Measurements from ENCODE around the gene SERBP1. TPM values are rescaled to one million over a fixed set of nuclear protein-coding genes. Genes with fewer than 3 reads are reported as not detected.
"Not testable (repeated sequence)": the region's sequence is repeated elsewhere in the genome, so short reads cannot be mapped to it uniquely, and the experiment has no call there.

Gene SERBP1
- total RNA-seq, 1 donor from 2014 or later = 265 TPM

DNA sequence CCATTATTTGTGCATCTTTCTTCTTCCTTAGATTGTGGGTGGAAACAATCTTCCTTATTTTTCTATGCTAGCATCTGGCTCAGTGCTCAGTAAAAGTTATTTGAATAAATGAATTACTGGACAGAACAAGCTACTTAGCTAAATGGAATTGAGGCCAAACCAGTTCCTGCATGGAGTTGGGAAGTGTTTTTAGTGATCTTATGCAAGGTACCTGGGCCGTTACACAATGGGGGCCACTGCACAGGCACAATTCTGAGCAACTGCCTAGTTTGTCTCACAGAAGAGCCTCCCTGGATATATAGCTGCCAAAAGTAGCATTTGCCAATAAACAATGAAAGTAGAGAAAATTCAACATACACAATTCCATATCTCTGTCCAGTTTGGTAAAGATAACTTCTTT, 27.0 kb upstream of the SERBP1 start:
- Mint-ChIP-seq H3K4me1 (ENCODE audit: low read depth) (peaks cover under 1% of the 10 kb centered on the region), H3K4me3 (ENCODE audit: low read depth) (no peak overlapping the region), H3K27ac (no peak overlapping the region), H3K36me3 (ENCODE audit: insufficient read depth) (no peaks in the 10 kb centered on the region), H3K9me3 (ENCODE audit: low read depth) (no peaks in the 10 kb centered on the region), H3K27me3 (no peaks in the 10 kb centered on the region)
- DNase-seq (ENCODE audit: low spot score, unreplicated experiment) = no peak
- TF ChIP-seq, protein P1, sequence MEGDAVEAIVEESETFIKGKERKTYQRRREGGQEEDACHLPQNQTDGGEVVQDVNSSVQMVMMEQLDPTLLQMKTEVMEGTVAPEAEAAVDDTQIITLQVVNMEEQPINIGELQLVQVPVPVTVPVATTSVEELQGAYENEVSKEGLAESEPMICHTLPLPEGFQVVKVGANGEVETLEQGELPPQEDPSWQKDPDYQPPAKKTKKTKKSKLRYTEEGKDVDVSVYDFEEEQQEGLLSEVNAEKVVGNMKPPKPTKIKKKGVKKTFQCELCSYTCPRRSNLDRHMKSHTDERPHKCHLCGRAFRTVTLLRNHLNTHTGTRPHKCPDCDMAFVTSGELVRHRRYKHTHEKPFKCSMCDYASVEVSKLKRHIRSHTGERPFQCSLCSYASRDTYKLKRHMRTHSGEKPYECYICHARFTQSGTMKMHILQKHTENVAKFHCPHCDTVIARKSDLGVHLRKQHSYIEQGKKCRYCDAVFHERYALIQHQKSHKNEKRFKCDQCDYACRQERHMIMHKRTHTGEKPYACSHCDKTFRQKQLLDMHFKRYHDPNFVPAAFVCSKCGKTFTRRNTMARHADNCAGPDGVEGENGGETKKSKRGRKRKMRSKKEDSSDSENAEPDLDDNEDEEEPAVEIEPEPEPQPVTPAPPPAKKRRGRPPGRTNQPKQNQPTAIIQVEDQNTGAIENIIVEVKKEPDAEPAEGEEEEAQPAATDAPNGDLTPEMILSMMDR (IDR thresholded peaks at IDR 0.05; ENCODE audit: unreplicated experiment) = no peak

DNA sequence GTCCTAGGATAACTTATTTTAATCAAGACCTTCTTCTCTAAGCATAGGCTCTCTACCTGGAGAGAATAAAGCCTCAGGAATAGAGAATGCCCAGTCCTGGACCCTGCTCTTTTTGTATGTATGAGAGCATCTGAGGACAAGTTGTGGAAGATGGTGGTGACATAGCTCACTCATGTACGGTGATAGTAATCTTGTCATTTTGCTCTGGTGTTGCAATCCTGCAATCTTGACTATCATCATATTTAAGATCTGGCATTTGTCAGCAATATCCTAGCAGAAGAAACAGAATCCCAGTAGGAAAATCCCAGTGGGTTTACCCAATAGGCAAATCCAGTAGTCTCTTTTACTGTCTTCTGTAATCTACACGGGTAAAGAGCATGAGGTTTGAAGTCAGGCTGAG, 21.6 kb upstream of the SERBP1 start:
- no peaks in the 10 kb centered on the region for H3K36me3 Mint-ChIP-seq (ENCODE audit: insufficient read depth)
- H3K4me1 Mint-ChIP-seq (ENCODE audit: low read depth) = peaks cover 15% of the 10 kb centered on the region
- peak overlapping the region; percentile 88 for H3K27ac Mint-ChIP-seq
- no peaks in the 10 kb centered on the region for H3K27me3 Mint-ChIP-seq
- TF ChIP-seq, protein P1 (IDR thresholded peaks at IDR 0.05; ENCODE audit: unreplicated experiment) = no peak
- no peak overlapping the region for H3K4me3 Mint-ChIP-seq (ENCODE audit: low read depth)
- DNase-seq (ENCODE audit: low spot score, unreplicated experiment) = no peak
- no peaks in the 10 kb centered on the region for H3K9me3 Mint-ChIP-seq (ENCODE audit: low read depth)

DNA sequence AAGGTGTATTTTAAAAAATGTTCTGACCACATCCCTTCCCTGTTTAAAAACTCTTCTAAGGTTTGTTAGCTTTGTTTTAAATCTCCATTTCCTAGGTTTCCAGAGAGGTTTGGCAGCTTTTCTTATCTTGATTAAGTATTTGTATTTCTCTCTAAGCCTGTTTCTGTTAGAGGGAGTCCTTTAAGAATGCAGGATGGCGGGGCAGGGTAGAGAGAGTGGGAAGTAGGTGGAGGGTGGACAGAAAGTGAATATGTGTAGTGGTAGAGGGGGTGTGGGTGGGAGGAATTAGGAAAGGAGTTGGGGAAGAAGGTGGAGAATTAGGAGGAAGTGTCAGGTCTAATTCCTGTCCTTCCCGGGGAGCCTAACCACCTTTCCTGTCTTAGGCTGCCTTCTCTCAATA, 21.2 kb upstream of the SERBP1 start:
- Mint-ChIP-seq H3K4me3 (ENCODE audit: low read depth) (peak overlapping the region; percentile 46), H3K36me3 (ENCODE audit: insufficient read depth) (no peaks in the 10 kb centered on the region), H3K27me3 (no peaks in the 10 kb centered on the region), H3K27ac (peak overlapping the region; percentile 88), H3K9me3 (ENCODE audit: low read depth) (no peaks in the 10 kb centered on the region), H3K4me1 (ENCODE audit: low read depth) (peaks cover 15% of the 10 kb centered on the region)
- TF ChIP-seq, protein P1 (IDR thresholded peaks at IDR 0.05; ENCODE audit: unreplicated experiment) = no peak
- no peak for DNase-seq (ENCODE audit: low spot score, unreplicated experiment)

DNA sequence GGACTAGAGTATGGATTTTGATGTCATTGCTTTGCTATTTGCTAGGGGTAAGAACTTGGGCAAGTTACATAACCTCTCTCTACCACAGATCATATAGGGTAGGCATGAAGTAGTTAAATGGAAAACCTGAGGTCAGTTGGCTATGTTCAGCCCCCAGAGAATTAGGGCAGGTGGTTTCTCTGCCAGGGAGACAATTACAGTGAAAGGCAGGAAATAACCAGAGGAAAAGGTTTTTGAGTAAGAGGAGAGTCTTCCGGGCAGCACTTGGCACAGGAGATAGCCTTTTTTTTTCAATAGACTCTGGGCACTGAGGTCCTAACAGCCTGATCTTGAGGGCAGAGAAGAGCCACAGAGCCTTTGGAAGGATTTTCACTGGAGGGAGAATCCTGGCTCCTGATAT, 16.7 kb upstream of the SERBP1 start:
- Mint-ChIP-seq H3K4me3 (ENCODE audit: low read depth) (no peak overlapping the region), H3K27ac (no peak overlapping the region)
- TF ChIP-seq, protein P1 (IDR thresholded peaks at IDR 0.05; ENCODE audit: unreplicated experiment) = no peak

DNA sequence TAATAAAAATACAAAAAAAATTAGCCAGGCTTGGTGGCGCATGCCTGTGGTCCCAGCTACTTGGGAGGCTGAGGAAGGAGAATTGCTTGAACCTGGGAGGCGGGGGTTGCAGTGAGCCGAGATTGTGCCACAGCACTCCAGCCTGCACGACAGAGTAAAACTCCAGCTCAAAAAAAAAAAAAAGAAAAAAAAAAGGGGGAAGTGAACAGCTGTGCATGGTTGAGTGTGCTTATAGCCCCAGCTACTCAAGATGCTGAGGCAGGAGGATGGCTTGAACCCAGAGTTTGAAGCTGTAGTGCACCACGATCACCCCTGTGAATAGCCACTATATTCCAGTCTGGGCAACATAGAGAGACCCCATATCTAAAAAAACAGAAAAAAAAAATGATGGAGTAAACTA, 15.8 kb upstream of the SERBP1 start:
- not testable (repeated sequence) for H3K4me1 Mint-ChIP-seq (ENCODE audit: low read depth); H3K36me3 Mint-ChIP-seq (ENCODE audit: insufficient read depth); H3K27ac Mint-ChIP-seq; H3K27me3 Mint-ChIP-seq; H3K4me3 Mint-ChIP-seq (ENCODE audit: low read depth); H3K9me3 Mint-ChIP-seq (ENCODE audit: low read depth); DNase-seq (ENCODE audit: low spot score, unreplicated experiment)

More for the DNA sequence above, 16.7 kb upstream of the SERBP1 start:
- Mint-ChIP-seq H3K9me3 (ENCODE audit: low read depth) (no peaks in the 10 kb centered on the region), H3K36me3 (ENCODE audit: insufficient read depth) (no peaks in the 10 kb centered on the region), H3K4me1 (ENCODE audit: low read depth) (peaks cover 11% of the 10 kb centered on the region), H3K27me3 (no peaks in the 10 kb centered on the region)
- no peak for DNase-seq (ENCODE audit: low spot score, unreplicated experiment)

DNA sequence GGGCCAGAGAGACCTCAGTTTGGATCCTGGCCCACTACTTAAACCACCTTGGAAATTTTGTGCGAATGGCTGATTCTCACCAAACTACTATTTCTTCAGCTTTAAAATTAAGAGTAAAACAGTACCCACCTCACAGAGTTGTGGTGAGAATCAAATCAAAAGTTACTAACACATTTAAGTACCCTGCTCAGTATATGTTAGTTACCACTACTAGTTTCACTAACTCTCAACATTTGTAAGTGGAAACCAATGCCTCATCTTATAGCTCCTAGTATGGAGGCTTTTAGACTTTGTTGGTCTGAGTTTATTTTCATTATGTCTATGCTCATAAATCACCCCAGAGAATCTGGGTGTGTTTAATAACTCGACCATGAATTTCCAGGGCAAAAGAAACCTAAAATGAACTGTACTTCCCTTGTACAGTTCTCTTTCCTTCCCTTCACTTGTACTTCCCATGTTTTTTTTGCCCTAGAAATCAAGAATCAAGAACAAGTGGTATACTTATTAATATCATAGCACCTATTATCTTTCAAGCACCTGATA, 11.6 kb upstream of the SERBP1 start:
- Mint-ChIP-seq H3K36me3 (ENCODE audit: insufficient read depth) (no peaks in the 10 kb centered on the region), H3K9me3 (ENCODE audit: low read depth) (no peaks in the 10 kb centered on the region), H3K27ac (no peak overlapping the region), H3K4me1 (ENCODE audit: low read depth) (peaks cover 1% of the 10 kb centered on the region), H3K27me3 (no peaks in the 10 kb centered on the region), H3K4me3 (ENCODE audit: low read depth) (no peak overlapping the region)
- DNase-seq (ENCODE audit: low spot score, unreplicated experiment) = no peak
- TF ChIP-seq, protein P1 (IDR thresholded peaks at IDR 0.05; ENCODE audit: unreplicated experiment) = no peak

Data from progenitor cell of endocrine pancreas (in vitro differentiated cells).